Stimulated activated CD8-positive, alpha-beta memory T cell treated with anti-CD3 and anti-CD28 coated beads, Interleukin-15, amount 100 ng/mL, for 48 hours (primary cell): Measurements from ENCODE around the gene SUCLG2.

Source experiments
- DNase-seq, 2 donors: peaks; one replicate each; pipeline ENCODE4 v3.0.0-alpha.2; 2020; ENCODE audit warnings: low read depth in 2 of 2

SUCLG2 gene

GRCh38 chr3:67649681-67650080, 4.7 kb downstream of the SUCLG2 start:
- DNase-seq = no peak

- no peak for DNase-seq
Observed at GRCh38 chr3:67648701-67649100, 5.7 kb downstream of the SUCLG2 start.

GRCh38 chr3:67648229-67648628, 6.2 kb downstream of the SUCLG2 start:
- DNase-seq = no peak

- no peak for DNase-seq
Observed at GRCh38 chr3:67647390-67647878, 7.0 kb downstream of the SUCLG2 start.

- DNase-seq = no peak
Observed at GRCh38 chr3:67646586-67647234, 7.7 kb downstream of the SUCLG2 start.

- DNase-seq = no peak
Observed at GRCh38 chr3:67644827-67645226, 9.6 kb downstream of the SUCLG2 start.

GRCh38 chr3:67642734-67643133, 11.7 kb downstream of the SUCLG2 start:
- DNase-seq = no peak

- no peak for DNase-seq
Observed at GRCh38 chr3:67642190-67642589, 12.2 kb downstream of the SUCLG2 start.

GRCh38 chr3:67641451-67641850, 13.0 kb downstream of the SUCLG2 start:
- no peak for DNase-seq

GRCh38 chr3:67640023-67640660, 14.3 kb downstream of the SUCLG2 start:
- no peak for DNase-seq

- no peak for DNase-seq
Observed at GRCh38 chr3:67637255-67637900, 17.0 kb downstream of the SUCLG2 start.

- no peak for DNase-seq
Observed at GRCh38 chr3:67635806-67636205, 18.6 kb downstream of the SUCLG2 start.

- no peak for DNase-seq
Observed at GRCh38 chr3:67635257-67635656, 19.2 kb downstream of the SUCLG2 start.

GRCh38 chr3:67630666-67631362, 23.6 kb downstream of the SUCLG2 start:
- no peak for DNase-seq

- no peak for DNase-seq
Observed at GRCh38 chr3:67624687-67625086, 29.7 kb downstream of the SUCLG2 start.

- no peak for DNase-seq
Observed at GRCh38 chr3:67624078-67624477, 30.3 kb downstream of the SUCLG2 start.

GRCh38 chr3:67622652-67623051, 31.8 kb downstream of the SUCLG2 start:
- DNase-seq = no peak

- DNase-seq = no peak
Observed at GRCh38 chr3:67620869-67621268, 33.5 kb downstream of the SUCLG2 start.

GRCh38 chr3:67619991-67620390, 34.4 kb downstream of the SUCLG2 start:
- DNase-seq = no peak

GRCh38 chr3:67617518-67617917, 36.9 kb downstream of the SUCLG2 start:
- DNase-seq = no peak

GRCh38 chr3:67616046-67616445, 38.4 kb downstream of the SUCLG2 start:
- no peak for DNase-seq

- DNase-seq = no peak
Observed at GRCh38 chr3:67614195-67614594, 40.2 kb downstream of the SUCLG2 start.
